Type B pancreatic cell (in vitro differentiated cells): ENCODE data around the gene SPIN1. TPM values are rescaled to one million over a fixed set of nuclear protein-coding genes. Genes with fewer than 3 reads are reported as not detected.
"Not testable (repeated sequence)": the region's sequence is repeated elsewhere in the genome, so short reads cannot be mapped to it uniquely, and the experiment has no call there.

Source experiments
- DNase-seq: peaks from one replicate; pipeline ENCODE4 v3.0.0; 2021; ENCODE audit warnings: mixed read lengths; ENCODE audit not compliant: unreplicated experiment; ENCODE audit errors: extremely low spot score
- H3K27ac Mint-ChIP-seq: 2 replicates; pipeline ENCODE4 v1.8.0; 2021; ENCODE audit warnings: mild to moderate bottlenecking, mixed read lengths
- H3K27me3 Mint-ChIP-seq: 2 replicates; pipeline ENCODE4 v1.8.0; 2021; ENCODE audit warnings: mixed read lengths
- H3K36me3 Mint-ChIP-seq: 2 replicates; pipeline ENCODE4 v1.8.0; 2021; ENCODE audit warnings: mixed read lengths
- H3K4me1 Mint-ChIP-seq: one replicate; pipeline ENCODE4 v1.8.0; 2021; ENCODE audit warnings: mixed read lengths; ENCODE audit not compliant: unreplicated experiment
- H3K4me3 Mint-ChIP-seq: 2 replicates; pipeline ENCODE4 v1.8.0; 2021; ENCODE audit warnings: mild to moderate bottlenecking, mixed read lengths
- H3K9me3 Mint-ChIP-seq: 2 replicates; pipeline ENCODE4 v1.8.0; 2021; ENCODE audit warnings: mixed read lengths
- total RNA-seq: library from RNA; stranded (reverse); gene quantifications from 2 replicates; pipeline ENCODE4 v1.2.1, GENCODE V29; 2021; ENCODE audit warnings: low replicate concordance
- TF ChIP-seq, protein P1 (sequence below): fragments of 200-600 bp; sonication (generic); conservative IDR thresholded peaks from 2 replicates; pipeline ENCODE4 v1.5.0; 2021; ENCODE audit warnings: antibody characterized with exemption, mild to moderate bottlenecking

Gene SPIN1
- total RNA-seq, 1 donor from 2014 or later = 107 TPM

DNA sequence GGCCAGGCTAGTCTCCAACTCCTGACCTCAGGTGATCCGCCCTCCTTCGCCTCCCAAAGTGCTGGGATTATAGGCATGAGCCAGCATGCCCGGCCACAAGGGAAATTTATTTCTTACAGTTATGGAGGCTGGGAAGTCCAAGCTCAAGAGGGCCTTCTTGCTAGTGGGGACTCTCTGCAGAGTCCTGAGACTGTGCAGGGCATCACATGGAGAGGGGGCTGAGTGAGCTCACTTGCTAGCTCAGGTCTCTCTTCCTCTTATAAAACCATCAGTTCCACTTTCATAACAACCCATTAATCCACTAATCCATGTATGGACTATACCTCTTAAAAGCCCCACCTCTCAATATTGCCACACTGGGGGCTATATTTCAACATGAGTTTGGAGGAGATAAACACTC is 5.1 kb upstream of the SPIN1 start:
- Mint-ChIP-seq H3K9me3 (no peaks in the 10 kb centered on the region), H3K4me3 (no peak overlapping the region), H3K36me3 (peaks cover 13% of the 10 kb centered on the region), H3K27ac (no peak overlapping the region), H3K4me1 (peaks cover 8% of the 10 kb centered on the region), H3K27me3 (no peaks in the 10 kb centered on the region)
- TF ChIP-seq, protein P1, sequence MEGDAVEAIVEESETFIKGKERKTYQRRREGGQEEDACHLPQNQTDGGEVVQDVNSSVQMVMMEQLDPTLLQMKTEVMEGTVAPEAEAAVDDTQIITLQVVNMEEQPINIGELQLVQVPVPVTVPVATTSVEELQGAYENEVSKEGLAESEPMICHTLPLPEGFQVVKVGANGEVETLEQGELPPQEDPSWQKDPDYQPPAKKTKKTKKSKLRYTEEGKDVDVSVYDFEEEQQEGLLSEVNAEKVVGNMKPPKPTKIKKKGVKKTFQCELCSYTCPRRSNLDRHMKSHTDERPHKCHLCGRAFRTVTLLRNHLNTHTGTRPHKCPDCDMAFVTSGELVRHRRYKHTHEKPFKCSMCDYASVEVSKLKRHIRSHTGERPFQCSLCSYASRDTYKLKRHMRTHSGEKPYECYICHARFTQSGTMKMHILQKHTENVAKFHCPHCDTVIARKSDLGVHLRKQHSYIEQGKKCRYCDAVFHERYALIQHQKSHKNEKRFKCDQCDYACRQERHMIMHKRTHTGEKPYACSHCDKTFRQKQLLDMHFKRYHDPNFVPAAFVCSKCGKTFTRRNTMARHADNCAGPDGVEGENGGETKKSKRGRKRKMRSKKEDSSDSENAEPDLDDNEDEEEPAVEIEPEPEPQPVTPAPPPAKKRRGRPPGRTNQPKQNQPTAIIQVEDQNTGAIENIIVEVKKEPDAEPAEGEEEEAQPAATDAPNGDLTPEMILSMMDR = no peak
- no peak for DNase-seq

DNA sequence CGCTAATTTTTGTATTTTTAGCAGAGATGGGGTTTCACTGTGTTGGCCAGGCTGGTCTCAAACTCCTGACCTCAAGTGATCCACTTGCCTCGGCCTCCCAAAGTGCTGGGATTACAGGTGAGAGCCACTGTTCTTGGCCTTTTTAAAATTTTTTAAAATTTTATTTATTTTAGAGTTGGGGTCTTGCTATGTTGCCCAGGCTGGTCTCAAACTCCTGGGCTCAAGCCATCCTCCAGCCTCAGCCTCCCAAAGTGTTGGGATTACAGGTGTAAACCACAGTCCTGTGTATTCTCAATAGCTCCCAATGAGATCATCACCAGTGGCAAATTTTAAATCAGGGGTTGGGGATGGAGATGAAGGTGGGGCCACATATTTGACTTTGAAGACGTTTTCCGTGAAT is 2.1 kb upstream of the SPIN1 start:
- Mint-ChIP-seq H3K4me1 (peaks cover 20% of the 10 kb centered on the region), H3K36me3 (peaks cover 17% of the 10 kb centered on the region), H3K27ac (peak overlapping the region; percentile 98), H3K4me3 (peak overlapping the region; percentile 93)
- DNase-seq, H3K9me3 Mint-ChIP-seq, H3K27me3 Mint-ChIP-seq: not testable (repeated sequence)

DNA sequence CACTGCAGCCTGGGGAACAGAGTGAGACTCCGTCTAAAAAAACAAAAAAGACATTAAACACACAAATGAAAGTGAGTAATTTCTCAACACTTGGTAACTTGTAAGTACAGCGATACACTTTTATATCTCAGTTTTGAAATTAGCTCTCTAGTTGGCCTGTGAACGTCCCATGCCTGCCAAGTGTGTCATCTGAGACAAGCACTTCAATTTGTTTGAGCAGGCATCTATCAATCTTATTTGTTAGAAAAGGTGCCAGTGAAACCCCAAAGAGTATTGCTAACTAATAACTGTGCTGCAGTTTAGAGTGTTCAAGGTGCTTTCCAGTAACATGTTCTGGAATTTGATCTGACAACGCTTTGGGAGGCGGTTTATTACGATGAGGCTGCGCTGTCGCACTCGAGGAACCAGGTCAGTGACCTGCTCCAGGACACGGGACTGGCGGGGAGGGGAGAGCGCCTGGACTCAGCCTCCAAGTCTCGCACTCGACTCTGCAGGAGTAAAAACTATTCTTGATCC is 1.1 kb upstream of the SPIN1 start:
- DNase-seq = no peak
- Mint-ChIP-seq H3K36me3 (peaks cover 12% of the 10 kb centered on the region), H3K4me1 (peaks cover 29% of the 10 kb centered on the region), H3K9me3 (no peaks in the 10 kb centered on the region), H3K4me3 (peak overlapping the region; percentile 93), H3K27me3 (no peaks in the 10 kb centered on the region), H3K27ac (peak overlapping the region; percentile 98)
- TF ChIP-seq, protein P1 = no peak

DNA sequence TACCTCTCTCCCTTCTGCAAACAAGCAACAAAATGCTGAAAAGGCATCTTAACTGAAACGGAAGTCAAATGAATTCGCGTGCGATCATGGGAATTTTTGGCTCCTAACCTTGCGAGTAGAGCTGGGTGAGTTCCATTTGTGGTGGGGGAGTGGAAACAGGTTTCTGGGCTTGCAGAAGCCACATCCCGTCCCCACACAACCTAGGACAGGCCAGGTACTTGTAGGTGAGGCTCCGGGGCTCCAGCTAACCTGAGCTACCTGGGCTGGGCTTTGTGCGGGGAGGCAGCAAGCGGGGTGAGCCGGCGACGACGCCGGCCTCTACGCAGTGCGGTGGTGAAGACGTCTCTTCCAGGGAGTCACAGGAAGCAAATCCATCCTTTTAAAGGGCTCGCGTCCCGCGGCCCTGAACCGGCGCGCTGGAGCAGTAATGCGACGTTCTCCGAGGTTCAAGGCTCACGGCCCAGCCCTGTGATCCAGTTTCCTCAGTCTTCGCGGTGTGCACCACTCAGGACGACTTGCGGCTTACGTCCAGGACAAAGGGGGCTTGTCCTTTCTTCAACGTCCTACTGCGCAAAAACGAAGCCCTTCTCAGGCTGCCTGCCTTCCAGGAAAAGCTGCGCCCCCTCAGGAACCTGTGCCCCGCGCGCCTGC is 567 bp upstream of the SPIN1 start:
- DNase-seq = peak; percentile 69
- H3K27ac Mint-ChIP-seq = peak overlapping the region; percentile 98
- peaks cover 18% of the 10 kb centered on the region for H3K36me3 Mint-ChIP-seq
- peaks cover 35% of the 10 kb centered on the region for H3K4me1 Mint-ChIP-seq
- no peaks in the 10 kb centered on the region for H3K27me3 Mint-ChIP-seq
- H3K4me3 Mint-ChIP-seq = peak overlapping the region; percentile 93
- TF ChIP-seq, protein P1 = no peak
- H3K9me3 Mint-ChIP-seq = no peaks in the 10 kb centered on the region

DNA sequence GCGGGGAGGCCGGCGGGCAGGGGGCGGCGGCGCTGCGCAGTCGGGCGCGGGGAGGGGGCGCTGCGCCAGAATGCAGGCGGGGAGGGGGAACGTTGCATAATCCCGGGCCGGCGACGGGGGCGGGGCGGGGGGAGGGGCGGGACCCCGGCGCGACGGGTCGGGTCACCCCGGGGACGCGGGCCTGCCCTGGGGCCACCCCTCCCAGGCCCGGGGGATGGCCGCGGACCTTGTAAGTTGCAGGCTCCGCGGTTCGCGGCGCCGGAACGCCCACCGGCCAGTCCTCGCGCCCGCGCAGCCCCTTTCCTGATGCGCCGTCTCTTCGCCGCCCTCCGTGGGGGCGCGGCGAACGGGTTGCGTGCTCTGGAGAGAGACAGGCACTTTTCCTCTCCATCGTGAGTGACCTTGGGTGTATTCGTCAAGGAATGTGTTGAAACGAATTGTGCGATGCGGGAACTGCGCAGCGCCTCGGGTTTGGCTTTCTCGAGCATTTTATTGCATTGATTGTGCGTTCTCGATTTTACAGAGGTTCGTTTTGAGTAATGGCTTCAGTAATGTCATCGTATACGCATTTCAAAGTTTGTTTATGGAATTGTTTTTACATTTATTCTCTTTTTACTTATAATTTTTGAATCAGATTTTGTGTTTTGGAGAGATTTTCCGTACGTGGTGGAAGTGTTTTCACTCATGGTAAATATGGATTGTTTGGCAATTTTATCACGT is 802 bp downstream of the SPIN1 start:
- TF ChIP-seq, protein P1 = peak; percentile 8
- Mint-ChIP-seq H3K27ac (peak overlapping the region; percentile 97), H3K4me3 (peak overlapping the region; percentile 95), H3K4me1 (peaks cover 42% of the 10 kb centered on the region), H3K27me3 (no peaks in the 10 kb centered on the region), H3K36me3 (peaks cover 24% of the 10 kb centered on the region), H3K9me3 (no peaks in the 10 kb centered on the region)
- DNase-seq = peak; percentile 82

DNA sequence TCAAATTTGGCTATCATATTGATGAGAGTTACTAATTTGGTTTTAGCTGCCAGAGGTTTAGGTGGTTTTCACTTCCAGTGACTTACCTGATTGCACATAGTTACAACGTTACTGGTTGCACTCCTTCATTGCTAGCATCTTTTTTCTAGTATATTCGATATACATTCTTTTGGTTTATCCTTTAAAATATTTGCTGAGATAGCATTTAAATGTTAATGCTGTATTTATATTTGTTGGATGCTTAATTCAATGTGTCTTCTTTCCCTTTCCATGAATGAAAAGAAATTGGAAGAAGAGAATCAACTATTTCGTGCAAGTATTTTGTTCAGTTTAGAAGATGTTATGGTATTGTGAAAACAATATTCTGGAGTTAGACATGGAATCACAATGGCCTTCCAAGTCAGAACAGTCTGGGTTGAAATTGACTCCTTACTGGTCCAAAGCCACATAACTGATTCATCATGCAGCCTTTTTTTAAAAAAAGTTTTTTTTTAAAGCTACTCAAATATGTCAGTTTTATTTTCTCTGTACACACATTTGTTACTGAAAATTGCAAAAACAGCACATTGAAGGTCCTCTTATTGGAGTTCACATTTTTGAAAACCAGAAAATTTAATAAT is 2.2 kb downstream of the SPIN1 start:
- TF ChIP-seq, protein P1 = no peak
- H3K9me3 Mint-ChIP-seq = no peaks in the 10 kb centered on the region
- peaks cover 42% of the 10 kb centered on the region for H3K4me1 Mint-ChIP-seq
- no peak for DNase-seq
- no peaks in the 10 kb centered on the region for H3K27me3 Mint-ChIP-seq
- H3K36me3 Mint-ChIP-seq = peaks cover 29% of the 10 kb centered on the region
- H3K4me3 Mint-ChIP-seq = peak overlapping the region; percentile 95
- peak overlapping the region; percentile 97 for H3K27ac Mint-ChIP-seq
